Gastrocnemius medialis (tissue), 4 donors: Measurements from ENCODE around the gene SKIC2. TPM values are rescaled to one million over a fixed set of nuclear protein-coding genes. Genes with fewer than 3 reads are reported as not detected.
"Not testable (repeated sequence)": the region's sequence is repeated elsewhere in the genome, so short reads cannot be mapped to it uniquely, and the experiment has no call there.

ENCODE experiments used
- ATAC-seq, 2 donors: fragments of 150-250 bp; one replicate each; pipeline ENCODE4 v1.9.1; 2016
- DNase-seq, 2 donors: peaks; one replicate each; pipeline ENCODE4 v3.0.0-alpha.2; 2019
- H3K27ac ChIP-seq, 4 donors: fragments of 200-600 bp; sonication (generic); 1 replicate in 1 of 4; 2 replicates in 3 of 4; pipeline ENCODE4 v1.5.1; 2016 to 2018; ENCODE audit warnings: mild to moderate bottlenecking in 2 of 4, moderate library complexity in 1 of 4
- H3K27me3 ChIP-seq, 3 donors: fragments of 200-600 bp; sonication (generic) in 2 of 3; 1 replicate in 1 of 3; 2 replicates in 2 of 3; pipeline versions ENCODE4 v1.5.1 to v1.6.0; 2016 to 2019; ENCODE audit warnings: mild to moderate bottlenecking in 1 of 3, moderate library complexity in 1 of 3
- H3K36me3 ChIP-seq, 2 donors: fragments of 200-600 bp; sonication (generic) in 1 of 2; one replicate each; pipeline ENCODE4 v1.5.1; 2017 to 2018
- H3K4me1 ChIP-seq, 2 donors: fragments of 200-600 bp; sonication (generic) in 1 of 2; one replicate each; pipeline ENCODE4 v1.5.1; 2016 to 2017; ENCODE audit warnings: mild to moderate bottlenecking in 2 of 2
- H3K4me3 ChIP-seq, 4 donors: fragments of 200-600 bp; sonication (generic) in 3 of 4; 1 replicate in 1 of 4; 2 replicates in 3 of 4; pipeline ENCODE4 v1.5.1; 2016 to 2019; ENCODE audit warnings: mild to moderate bottlenecking in 2 of 4
- H3K9me3 ChIP-seq, 3 donors: fragments of 200-600 bp; sonication (generic) in 2 of 3; 1 replicate in 1 of 3; 2 replicates in 2 of 3; pipeline ENCODE4 v1.5.1; 2016 to 2019
- in situ Hi-C, 4 donors: fragments of 200-750 bp; cut with MboI; loops; one replicate each; pipeline versions ENCODE4 v1.15.0 to v1.8.0; 2017; ENCODE audit warnings: low sequenced_read_pairs in 4 of 4
- intact Hi-C: fragments of 100-400 bp; cut with DNase I; formaldehyde crosslinking; loops from one replicate; pipeline ENCODE4 v1.15.1; 2023; ENCODE audit warnings: low total_unique reads
- total RNA-seq, 4 donors: library from RNA; depleted of rRNA; stranded (reverse); fragments of >200 nt; gene quantifications; one replicate each; pipeline versions ENCODE4 v1.1.0 to v1.2.3, GENCODE V29; 2016

SKIC2 gene
- total RNA-seq, 4 donors from 2014 or later, result 21.2 to 51.9 (median 22.7) TPM

DNA sequence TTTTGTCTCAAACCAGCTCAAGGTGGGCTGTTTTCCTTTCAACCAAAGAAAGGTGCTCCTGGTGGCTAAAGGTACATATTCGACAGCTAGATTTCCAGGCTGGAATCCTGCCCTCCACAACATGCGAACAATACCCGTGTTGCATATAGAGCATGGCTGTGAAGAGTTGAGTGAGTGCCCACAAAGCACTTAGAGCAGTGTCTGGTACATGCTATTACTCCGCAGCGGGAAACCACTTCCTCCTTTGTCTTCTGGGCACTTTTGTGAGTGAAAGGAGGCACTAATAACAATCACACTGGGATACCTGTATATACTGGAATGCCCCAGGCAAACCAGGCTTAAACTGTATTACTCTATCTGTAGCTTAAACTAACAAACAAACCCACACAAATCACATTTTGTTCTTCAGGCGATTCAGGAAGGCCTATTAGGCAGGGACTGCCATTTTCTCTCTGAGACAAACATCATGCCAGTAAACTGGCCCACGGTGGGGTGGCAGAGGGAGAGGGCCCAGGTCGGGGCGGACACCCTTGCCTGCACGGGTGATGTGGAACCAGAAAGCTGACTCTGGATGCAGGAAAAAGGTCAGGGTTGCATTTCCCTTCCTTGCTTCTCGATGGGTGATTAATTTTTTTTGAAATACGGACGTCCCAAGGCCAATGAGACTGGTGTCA lies 46.0 kb downstream of the SKIC2 start:
- intact Hi-C loops, H3K27me3 ChIP-seq, in situ Hi-C loops, DNase-seq, H3K4me3 ChIP-seq, H3K9me3 ChIP-seq, ATAC-seq, H3K27ac ChIP-seq, H3K36me3 ChIP-seq, H3K4me1 ChIP-seq: not testable (repeated sequence)

DNA sequence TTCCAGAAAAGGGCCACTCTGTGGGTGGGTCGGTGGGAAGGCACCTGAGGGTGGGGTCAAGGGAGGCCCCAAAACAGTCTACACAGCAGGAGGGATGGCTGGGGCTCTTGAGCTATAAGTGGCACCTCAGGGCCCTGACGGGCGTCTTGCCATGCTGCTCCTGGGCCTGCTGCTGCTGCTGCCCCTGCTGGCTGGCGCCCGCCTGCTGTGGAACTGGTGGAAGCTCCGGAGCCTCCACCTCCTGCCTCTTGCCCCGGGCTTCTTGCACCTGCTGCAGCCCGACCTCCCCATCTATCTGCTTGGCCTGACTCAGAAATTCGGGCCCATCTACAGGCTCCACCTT lies 46.5 kb downstream of the SKIC2 start:
- H3K27ac ChIP-seq, intact Hi-C loops, H3K4me1 ChIP-seq, H3K36me3 ChIP-seq, DNase-seq, ATAC-seq, in situ Hi-C loops, H3K4me3 ChIP-seq, H3K27me3 ChIP-seq, H3K9me3 ChIP-seq: not testable (repeated sequence)

DNA sequence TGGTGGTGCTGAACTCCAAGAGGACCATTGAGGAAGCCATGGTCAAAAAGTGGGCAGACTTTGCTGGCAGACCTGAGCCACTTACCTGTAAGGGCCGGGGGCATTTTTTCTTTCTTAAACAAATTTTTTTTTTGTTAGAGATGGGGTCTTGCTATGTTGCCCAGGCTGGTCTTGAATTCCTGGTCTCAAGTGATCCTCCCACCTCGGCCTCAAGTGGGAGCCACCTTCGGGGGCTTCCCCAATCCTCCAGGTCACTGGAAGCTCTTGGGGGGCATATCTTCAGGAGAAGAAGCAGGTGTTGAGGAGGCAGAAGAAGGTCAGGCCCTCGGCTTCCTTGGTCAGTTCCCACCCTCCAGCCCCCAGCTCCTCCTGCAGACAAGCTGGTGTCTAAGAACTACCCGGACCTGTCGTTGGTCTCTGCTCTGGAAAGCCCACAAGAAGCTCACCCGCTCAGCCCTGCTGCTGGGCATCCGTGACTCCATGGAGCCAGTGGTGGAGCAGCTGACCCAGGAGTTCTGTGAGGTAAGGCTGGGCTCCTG lies 47.1 kb downstream of the SKIC2 start:
- DNase-seq, ATAC-seq, H3K4me3 ChIP-seq, intact Hi-C loops, H3K9me3 ChIP-seq, H3K36me3 ChIP-seq, H3K4me1 ChIP-seq, H3K27ac ChIP-seq, in situ Hi-C loops, H3K27me3 ChIP-seq: not testable (repeated sequence)

DNA sequence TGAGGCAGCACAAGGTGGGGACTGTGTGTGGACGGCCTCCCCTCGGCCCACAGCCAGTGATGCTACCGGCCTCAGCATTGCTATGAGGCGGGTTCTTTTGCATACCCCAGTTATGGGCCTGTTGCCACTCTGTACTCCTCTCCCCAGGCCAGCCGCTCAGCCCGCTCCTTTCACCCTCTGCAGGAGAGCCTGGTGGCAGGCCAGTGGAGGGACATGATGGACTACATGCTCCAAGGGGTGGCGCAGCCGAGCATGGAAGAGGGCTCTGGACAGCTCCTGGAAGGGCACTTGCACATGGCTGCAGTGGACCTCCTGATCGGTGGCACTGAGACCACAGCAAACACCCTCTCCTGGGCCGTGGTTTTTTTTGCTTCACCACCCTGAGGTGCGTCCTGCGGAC lies 48.1 kb downstream of the SKIC2 start:
- in situ Hi-C loops, intact Hi-C loops, H3K27ac ChIP-seq, DNase-seq, H3K9me3 ChIP-seq, H3K27me3 ChIP-seq, H3K4me1 ChIP-seq, ATAC-seq, H3K4me3 ChIP-seq, H3K36me3 ChIP-seq: not testable (repeated sequence)

DNA sequence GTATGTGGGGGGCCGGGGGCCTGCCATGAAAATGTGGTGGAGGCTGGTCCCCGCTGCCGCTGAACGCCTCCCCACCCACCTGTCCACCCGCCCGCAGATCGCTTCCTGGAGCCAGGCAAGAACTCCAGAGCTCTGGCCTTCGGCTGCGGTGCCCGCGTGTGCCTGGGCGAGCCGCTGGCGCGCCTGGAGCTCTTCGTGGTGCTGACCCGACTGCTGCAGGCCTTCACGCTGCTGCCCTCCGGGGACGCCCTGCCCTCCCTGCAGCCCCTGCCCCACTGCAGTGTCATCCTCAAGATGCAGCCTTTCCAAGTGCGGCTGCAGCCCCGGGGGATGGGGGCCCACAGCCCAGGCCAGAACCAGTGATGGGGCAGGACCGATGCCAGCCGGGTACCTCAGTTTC lies 49.1 kb downstream of the SKIC2 start:
- H3K4me1 ChIP-seq, intact Hi-C loops, H3K9me3 ChIP-seq, H3K27ac ChIP-seq, ATAC-seq, DNase-seq, H3K36me3 ChIP-seq, H3K27me3 ChIP-seq, in situ Hi-C loops, H3K4me3 ChIP-seq: not testable (repeated sequence)

DNA sequence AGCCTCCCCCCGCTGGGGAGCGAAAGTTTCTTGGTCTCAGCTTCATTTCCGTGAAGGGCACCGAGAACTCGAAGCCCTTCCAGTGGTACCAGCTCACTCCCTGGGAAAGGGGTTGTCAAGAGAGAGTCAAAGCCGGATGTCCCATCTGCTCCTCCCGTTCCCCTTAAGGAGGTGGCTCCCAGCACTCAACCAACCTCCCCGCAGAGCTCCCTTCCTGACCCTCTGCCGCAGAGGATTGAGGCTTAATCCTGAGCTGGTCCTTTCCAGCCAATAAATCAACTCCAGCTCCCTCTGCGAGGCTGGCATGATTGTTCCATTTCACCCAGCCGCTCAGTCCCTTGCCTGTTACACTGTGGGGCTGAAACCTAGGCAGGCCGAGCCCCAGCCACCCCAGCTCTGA lies 49.6 kb downstream of the SKIC2 start:
- H3K4me3 ChIP-seq, H3K4me1 ChIP-seq, H3K27ac ChIP-seq, H3K9me3 ChIP-seq, DNase-seq, intact Hi-C loops, ATAC-seq, H3K36me3 ChIP-seq, in situ Hi-C loops, H3K27me3 ChIP-seq: not testable (repeated sequence)

DNA sequence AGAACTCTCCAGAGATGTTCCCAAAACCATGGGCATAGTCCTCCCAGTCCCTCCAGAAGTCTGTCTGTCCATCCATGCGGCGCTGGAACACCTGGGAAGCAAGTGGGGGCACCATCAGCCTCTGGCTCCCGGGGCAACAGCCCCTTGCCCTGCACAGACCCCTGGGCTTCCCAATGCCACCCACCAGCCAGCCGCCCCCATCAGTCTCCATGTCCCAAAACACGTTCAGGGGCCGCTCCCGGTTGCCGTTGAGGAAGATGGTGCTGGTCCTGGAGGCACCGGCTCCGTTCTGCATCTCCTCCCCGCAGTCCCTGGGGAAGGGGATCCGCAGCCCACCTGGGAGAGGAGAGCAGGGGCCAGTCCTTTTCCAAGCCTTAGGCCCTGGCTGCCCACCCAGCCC lies 50.6 kb downstream of the SKIC2 start:
- H3K4me3 ChIP-seq, ATAC-seq, H3K27ac ChIP-seq, H3K9me3 ChIP-seq, H3K4me1 ChIP-seq, intact Hi-C loops, DNase-seq, H3K36me3 ChIP-seq, H3K27me3 ChIP-seq, in situ Hi-C loops: not testable (repeated sequence)

DNA sequence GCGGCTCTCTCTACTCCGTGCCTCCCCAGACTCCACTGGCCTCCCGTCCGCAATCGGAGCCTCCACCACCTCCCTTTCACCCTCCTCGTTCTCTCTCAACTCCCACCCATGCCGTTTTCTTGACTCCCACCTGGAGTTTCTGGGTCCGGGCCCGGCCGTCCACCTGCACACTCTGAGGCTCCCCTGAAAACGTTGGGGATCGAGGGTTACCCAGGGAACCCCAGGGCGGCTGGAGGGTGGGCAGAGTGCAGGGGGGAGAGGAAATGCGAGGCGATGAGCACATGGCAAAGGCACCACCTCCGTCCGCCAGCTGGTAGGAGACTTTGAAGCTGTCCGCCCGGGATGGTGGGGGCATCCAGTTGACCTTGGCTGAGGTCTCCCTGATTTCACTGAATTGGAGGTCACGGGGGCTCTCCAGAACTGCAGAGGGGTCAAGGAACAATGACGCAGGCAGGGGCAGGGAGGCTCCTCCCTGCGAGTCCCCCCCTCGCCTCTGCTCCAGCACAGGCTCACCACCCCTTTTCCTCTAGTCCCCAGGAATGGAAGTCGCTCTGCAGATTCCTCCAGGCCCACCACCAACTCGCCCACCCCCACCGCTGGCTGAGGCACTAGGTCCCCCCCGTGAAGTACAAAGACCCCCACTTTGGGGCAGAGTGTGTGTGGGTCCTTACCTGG lies 52.0 kb downstream of the SKIC2 start:
- H3K27ac ChIP-seq, H3K9me3 ChIP-seq, H3K4me3 ChIP-seq, H3K4me1 ChIP-seq, DNase-seq, H3K27me3 ChIP-seq, intact Hi-C loops, in situ Hi-C loops, ATAC-seq, H3K36me3 ChIP-seq: not testable (repeated sequence)

DNA sequence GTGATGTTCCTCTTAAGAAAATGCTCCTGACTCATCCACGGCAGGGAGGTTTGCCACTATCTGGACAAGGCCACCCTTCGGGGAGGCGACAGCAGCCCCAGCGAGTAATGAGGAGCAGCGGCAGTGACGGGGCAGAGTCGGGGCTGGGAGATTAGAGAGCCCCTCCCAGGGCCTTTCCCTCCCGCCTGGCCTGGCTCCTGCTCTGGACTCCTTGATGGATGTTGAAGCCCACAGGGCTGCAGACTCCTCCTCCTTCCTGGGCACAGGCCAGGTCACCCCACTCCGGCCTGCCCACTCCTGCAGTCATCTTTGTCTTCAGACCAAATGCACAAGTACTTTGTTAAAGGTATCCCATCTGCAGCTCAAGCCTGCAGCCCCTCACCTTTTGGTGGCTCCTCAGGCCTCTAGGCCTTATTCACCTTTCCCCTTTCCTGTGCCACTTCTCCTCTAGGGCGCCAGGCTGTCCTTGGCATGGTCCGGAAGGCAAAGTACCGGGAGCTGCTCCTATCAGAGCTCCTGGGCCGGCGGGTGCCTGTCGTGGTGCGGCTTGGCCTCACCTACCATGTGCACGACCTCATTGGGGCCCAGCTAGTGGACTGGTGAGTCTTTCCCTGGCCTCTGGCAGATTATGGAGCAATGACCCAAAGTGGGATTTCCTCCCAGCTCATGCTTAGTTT lies 54.1 kb downstream of the SKIC2 start:
- ATAC-seq, H3K27ac ChIP-seq, intact Hi-C loops, H3K4me1 ChIP-seq, in situ Hi-C loops, DNase-seq, H3K36me3 ChIP-seq, H3K27me3 ChIP-seq, H3K4me3 ChIP-seq, H3K9me3 ChIP-seq: not testable (repeated sequence)

DNA sequence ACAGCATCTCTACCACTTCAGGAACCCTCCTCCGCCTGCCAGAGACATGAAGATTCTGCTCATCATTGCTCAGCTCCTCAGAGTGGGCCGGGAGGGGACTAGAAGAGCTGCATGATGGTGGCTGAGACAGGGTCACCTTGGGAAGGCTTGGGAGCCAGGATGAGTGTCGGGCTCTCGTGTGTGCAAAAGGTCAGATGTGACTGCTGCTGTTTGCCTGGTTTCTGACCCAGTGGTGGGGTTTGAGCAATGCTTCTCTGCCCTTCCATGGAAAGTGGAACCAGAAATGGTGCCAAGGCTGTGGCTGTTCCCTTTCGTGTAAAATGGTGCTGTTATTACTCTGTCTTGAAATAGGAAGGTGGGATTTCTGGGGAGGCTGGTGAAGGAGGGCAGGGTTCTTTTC lies 54.8 kb downstream of the SKIC2 start:
- H3K4me3 ChIP-seq, H3K4me1 ChIP-seq, in situ Hi-C loops, H3K27ac ChIP-seq, ATAC-seq, H3K9me3 ChIP-seq, H3K27me3 ChIP-seq, intact Hi-C loops, DNase-seq, H3K36me3 ChIP-seq: not testable (repeated sequence)

DNA sequence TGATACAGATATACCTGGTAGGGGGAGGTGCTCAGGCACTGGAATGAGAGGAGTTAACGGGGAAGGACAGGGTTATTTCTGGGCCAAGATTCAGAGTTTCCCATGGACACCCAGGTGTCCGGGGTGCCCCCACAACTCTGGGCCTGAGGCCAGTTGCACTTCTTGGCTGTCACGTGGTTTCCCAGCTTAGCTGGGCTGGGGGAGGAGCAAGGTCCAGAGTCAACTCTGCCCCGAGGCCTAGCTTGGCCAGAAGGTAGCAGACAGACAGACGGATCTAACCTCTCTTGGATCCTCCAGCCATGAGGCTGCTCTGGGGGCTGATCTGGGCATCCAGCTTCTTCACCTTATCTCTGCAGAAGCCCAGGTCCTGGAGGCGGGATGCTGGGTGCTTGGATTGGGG lies 55.6 kb downstream of the SKIC2 start, which contains the start of gene C4B:
C4B (plus strand) TSS at position 249 of the 400 bp plus-strand sequence; CDS start at position 300, 51 bp downstream.
- not testable (repeated sequence) for H3K27me3 ChIP-seq

More for the DNA sequence above, 55.6 kb downstream of the SKIC2 start, which contains the start of gene C4B:
- H3K9me3 ChIP-seq, H3K4me1 ChIP-seq, H3K27ac ChIP-seq, H3K4me3 ChIP-seq, ATAC-seq, in situ Hi-C loops, H3K36me3 ChIP-seq, DNase-seq, intact Hi-C loops: not testable (repeated sequence)
